Dermis microvascular lymphatic vessel endothelial cell (primary cell): Measurements from ENCODE around the gene MUC2. TPM values are rescaled to one million over a fixed set of nuclear protein-coding genes. Genes with fewer than 3 reads are reported as not detected.

ENCODE experiments used
- DNase-seq, 2 donors: peaks; one replicate each; pipeline versions ENCODE4 v3.0.0 to v3.0.0-alpha.2; 2010; ENCODE audit warnings: low read depth in 2 of 2
- total RNA-seq: library from RNA; depleted of rRNA; stranded (reverse); fragments of >200 nt; gene quantifications from 2 replicates; pipeline ENCODE4 v1.2.1, GENCODE V29; 2014

MUC2 gene
- total RNA-seq, 1 donor from 2014 or later: not detected

- DNase-seq: peak in 1 of 2 donors; percentile 62
Measured at GRCh38 chr11:1050581-1051355, 23.9 kb upstream of the MUC2 start.

- no peak for DNase-seq
Measured at GRCh38 chr11:1051356-1052132, 23.1 kb upstream of the MUC2 start.

- no peak for DNase-seq
Measured at GRCh38 chr11:1052133-1053011, 22.3 kb upstream of the MUC2 start.

DNA sequence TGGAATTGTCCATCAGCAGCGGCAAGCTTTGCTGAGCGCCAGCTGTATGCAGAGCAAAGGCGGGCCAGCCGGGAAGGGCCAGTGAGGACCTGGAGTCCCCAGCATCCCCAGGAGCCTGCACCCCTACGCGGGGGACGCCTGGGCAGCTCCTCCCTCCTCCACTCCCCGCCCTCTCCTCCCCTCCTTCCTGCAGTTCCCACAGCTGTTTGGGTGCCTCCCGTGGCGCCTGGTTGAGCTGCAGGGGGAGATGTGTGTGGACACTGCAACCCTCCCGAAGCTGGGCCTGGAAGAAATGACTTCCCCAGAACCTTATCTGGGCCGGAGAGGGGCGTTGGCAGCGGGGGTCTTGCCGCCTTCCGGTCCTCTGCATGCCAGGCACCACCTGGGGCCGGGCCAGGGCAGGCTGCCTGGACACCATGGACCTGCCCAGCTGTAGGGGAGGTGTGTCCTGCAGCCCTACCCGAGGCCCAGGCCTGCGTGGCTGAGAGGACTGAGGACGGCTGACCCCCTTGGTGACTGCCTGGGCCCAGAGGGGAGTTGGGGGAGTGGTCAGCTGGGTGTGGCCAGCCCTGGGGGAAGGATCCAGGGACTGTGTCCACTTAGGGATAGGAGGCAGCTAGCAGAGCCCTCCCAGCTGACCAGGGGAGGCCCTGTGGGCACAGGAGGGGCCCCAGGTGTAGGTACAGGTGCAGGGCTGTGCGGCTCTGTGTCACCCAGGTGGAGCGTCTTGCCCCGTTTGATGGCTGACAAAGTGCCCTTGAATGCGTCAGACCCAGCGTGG, 21.4 kb upstream of the MUC2 start:
- DNase-seq: no peak

DNA sequence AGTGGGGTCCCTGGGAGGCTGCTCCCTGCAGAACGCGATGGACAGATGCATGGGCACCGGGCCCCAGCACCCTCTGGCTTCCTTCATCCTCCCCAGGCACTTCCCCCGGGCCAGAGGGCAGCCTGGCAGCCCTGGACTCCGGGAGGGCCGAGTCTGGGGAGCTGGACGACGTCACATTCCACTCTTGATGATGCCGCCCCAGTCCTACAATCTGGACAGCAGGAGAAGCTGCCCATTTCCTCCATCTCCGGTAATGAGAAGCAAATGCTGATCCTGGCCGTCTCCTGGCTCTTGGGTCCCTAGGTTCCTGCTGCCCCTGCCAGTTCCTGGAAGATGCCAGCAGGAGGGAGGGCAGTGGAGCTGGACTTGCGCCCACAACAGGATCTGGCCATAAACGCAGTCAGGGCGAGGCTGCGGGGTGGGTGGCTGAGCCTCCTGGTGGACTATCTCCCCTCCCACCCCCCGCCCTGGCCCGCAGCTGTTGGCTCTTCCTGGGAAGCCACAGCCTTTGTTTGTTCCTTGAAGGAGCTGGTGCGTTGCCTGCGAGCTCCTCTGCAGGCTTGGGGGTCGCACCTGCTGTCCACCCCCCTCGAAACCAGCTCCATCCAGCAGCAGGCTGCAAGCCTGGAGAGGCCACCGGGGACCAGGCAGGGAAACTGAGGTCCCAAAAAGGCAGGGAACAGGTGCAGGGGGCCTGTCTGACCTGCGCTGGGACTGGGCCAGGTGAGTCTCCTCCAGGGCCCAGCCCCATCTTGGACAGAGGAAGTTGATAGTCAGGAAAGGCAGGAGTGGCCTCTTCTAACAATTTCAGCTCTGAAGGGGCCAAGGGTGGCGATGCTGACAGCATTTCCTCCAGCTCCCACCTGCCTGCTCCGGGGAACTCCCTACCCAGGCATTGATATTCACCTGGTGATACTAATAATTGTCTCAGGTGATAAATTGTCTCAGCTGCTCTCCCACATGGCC, 20.2 kb upstream of the MUC2 start:
- DNase-seq: no peak

DNA sequence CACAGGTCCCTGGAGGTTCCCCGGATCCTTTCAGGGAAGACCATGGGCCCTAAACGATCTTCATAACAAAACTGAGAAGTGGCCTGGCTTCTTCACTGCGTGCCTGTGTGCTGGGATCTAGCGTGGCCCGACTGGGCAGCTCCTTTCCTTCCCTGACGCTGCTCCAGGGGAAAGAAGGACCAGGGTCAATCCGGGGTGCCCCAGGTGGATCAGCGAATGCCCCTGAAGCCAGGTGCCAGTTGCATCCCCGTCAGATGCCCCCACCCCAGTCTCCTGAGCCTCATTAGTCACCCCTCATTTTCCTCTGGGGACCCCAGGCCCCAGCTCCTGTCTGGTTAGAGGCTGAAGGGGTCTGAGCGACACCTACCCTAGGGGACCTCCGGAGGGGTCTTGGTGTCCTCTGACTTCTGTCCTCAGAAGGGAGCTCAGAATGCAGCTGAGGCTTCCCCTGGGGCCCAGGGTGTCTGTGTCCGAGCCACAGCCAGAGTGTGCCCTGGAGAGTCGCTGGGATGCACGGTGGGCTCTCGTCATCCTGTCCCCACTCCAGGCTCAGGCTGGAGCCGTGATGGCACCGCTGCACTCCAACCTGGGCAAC, 19.5 kb upstream of the MUC2 start:
- DNase-seq: no peak

GRCh38 chr11:1055990-1056771, 18.5 kb upstream of the MUC2 start:
- no peak for DNase-seq

GRCh38 chr11:1057806-1058205, 16.9 kb upstream of the MUC2 start:
- no peak for DNase-seq

DNA sequence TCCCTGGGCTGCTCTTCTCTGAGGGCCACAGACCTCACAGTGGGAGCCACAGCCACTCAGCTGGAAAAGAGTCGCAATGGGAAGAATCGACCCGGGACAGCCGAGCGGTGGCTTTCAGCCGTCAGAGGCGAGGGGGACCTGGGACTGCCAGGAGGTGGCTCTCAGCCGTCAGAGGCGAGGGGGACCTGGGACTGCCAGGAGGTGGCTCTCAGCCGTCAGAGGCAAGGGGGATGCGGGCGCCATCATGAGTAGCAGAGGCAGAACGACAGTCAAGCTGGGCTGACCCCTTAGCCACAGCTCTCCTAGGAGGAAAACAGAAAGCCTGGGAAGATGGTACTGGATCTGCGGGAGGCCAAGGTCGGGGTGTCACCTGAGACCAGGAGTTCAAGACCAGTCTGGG, 14.9 kb upstream of the MUC2 start:
- no peak for DNase-seq

DNA sequence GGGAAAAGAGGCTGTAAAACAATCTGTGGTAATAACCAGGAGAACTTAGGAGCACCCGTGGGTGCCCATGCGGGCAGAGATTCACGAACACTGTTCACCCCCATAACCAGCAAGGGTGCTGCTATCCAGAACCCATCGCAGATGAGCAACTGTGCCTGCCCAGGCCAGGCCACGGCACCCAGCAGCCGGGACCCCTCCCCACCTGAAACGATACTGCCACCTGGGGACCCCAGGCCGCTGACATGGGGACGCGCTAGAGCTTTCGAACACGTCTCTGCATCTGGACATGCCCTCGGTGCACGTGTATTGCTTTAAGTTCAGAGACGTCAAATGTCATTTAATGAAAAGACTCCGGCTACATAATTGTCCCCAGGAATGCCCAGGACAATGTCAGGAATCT, 14.3 kb upstream of the MUC2 start:
- DNase-seq: no peak

DNA sequence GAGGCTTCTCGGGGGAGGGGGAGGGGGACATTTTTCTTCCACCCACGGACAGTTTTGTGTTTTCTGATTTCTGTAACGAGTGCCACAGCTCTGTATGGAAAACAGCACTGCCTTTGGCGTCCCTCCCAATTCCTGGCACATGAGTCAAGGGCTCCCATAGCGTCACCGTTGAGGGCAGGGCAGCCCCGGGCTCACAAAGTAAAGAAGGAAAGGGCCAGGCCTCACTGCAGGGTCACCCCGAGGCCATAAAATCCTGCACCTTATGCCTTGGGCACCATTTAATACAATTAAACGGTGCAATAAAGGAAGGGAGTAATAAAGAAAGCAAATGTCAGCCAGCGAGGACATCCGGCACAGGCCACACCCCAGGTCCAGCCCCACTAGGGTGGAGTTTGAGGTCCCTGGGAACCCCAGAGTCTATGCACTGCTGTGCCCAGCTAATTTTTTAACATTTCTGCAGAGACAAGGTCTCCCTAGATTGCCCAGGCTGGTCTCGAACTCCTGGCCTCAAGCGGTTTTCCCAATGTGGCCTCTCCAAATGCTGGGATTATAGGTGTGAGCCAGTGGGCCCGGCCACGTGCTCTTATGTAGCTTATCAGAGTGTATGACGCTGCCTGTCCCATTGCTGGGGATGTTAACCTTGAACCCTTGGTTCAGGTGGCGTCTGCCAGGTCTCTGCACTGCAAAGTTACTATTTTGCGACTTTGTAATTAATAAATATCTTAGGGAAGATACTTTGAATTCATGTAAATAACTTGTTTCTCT, 13.6 kb upstream of the MUC2 start:
- DNase-seq: peak; percentile 41 to 54

- DNase-seq: no peak
Measured at GRCh38 chr11:1062075-1062820, 12.4 kb upstream of the MUC2 start.

GRCh38 chr11:1064167-1064566, 10.5 kb upstream of the MUC2 start:
- DNase-seq: no peak

GRCh38 chr11:1067812-1068496, 6.7 kb upstream of the MUC2 start:
- DNase-seq: no peak

GRCh38 chr11:1069740-1070139, 4.9 kb upstream of the MUC2 start:
- no peak for DNase-seq

- DNase-seq: no peak
Measured at GRCh38 chr11:1070594-1071462, 3.8 kb upstream of the MUC2 start.
